HG02610 (cell line): ENCODE data around the gene CTNNA3.

Source experiments
- ATAC-seq: cut with Tn5 transposase; IDR thresholded peaks from one replicate; pipeline ENCODE4 v1.9.1; 2021; ENCODE audit warnings: mild to moderate bottlenecking, moderate library complexity; ENCODE audit not compliant: unreplicated experiment

The CTNNA3 gene

GRCh38 chr10:67666416-67667034 lies 29.5 kb downstream of the CTNNA3 start:
- no peak for ATAC-seq

GRCh38 chr10:67665491-67665890 lies 30.5 kb downstream of the CTNNA3 start:
- no peak for ATAC-seq

- no peak for ATAC-seq
Measured at GRCh38 chr10:67664942-67665341, 31.1 kb downstream of the CTNNA3 start.

GRCh38 chr10:67663449-67664087 lies 32.4 kb downstream of the CTNNA3 start:
- ATAC-seq, result no peak

DNA sequence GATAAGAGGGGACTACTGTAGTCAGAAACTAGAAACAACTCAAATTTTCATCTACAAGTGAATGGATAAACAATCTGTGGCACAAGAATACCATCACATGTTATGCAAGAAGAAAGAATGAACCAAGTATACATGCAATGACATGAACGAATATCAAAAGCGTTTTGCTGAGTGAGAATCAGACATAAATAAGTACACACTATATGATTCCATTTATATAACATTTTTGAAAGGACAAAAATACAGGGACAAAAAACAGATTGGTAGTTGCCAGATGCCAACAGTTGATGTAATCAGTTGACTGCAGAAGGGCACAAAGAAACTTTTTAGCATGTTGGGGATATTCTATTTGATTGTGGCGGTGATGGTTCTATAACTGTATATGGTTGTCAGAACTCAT lies 33.6 kb downstream of the CTNNA3 start:
- ATAC-seq, result no peak

DNA sequence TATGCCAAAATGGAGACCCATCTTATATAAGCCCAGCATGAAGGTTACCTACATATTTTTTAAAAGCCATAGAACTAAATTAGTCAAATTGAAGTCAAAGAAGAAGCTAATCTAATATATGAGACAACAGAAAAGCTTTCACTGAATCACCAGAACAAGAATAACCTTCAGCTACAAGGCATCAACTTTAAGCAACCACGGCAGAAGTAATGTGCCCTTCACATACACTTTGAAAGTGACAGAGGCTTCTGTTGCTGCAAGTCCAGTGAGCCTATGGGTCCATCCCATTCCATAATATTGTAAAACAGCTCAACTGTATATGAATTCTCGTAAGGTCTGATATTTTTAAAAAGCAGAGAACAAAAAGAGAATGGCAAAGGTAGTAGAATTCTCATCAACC lies 36.5 kb downstream of the CTNNA3 start:
- no peak for ATAC-seq

GRCh38 chr10:67657775-67658174 lies 38.2 kb downstream of the CTNNA3 start:
- no peak for ATAC-seq

- ATAC-seq, result no peak
Measured at GRCh38 chr10:67650558-67650957, 45.4 kb downstream of the CTNNA3 start.

- ATAC-seq, result no peak
Measured at GRCh38 chr10:67648613-67649229, 47.3 kb downstream of the CTNNA3 start.

DNA sequence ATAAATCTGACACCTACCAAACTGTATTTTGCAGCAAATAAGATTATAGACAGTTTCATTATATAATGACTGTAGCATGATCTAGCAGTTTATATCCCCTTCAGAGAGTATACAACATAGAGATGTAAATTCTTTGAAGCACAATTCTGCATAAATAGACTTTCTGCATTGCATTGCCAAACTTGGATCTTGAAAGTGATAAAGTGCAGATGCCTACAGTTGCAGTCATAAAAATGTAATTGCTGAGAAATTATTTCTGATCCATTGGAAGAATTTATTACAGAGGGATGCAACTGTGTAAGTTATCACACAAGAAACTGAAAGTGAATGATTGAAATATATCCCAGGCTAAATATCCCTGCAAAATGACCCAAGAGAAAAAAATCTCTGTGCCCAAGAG lies 65.1 kb downstream of the CTNNA3 start:
- ATAC-seq, result no peak

DNA sequence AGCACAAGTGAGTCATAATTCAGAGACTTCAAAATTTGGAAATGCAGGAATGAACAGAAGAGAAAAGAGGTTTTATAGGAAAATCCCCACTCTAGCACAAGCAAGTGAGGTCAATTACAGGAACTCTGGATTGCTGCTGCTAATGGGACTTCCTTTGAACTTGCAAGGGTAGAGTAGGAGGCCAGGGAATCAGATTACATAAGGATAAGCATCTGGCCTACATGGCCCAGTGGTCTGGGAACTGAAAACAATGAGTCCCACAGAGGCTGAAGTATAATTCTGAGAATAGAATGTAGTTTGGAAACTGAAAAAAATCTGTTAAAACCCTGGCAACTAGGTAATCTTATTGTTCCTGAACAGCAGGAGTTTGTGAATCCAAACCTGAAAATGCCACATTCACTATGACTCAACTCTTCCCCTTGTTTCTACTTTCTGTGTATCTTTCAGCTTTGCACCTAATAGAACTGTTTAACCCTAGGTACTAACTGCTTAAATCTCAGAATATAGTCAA lies 66.5 kb downstream of the CTNNA3 start:
- ATAC-seq, result no peak

DNA sequence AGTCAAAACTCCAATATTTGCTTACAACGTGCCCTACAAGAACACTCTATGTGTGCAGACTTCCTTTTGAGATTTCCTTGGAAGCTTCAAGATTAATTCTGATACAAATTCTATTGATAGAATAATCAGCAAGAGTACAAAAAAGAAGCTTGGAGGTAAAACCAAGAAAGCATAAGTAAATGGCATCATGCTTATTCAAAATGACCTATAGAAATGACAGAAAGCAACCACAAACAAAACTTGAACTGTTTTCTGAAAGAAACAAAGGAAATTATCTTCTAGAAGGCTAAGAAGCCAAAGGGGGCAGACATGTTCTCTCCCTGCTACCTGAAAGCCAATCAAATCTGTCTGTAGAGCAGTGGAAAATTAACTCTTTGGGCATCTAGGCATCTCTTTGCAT lies 73.0 kb downstream of the CTNNA3 start:
- no peak for ATAC-seq

DNA sequence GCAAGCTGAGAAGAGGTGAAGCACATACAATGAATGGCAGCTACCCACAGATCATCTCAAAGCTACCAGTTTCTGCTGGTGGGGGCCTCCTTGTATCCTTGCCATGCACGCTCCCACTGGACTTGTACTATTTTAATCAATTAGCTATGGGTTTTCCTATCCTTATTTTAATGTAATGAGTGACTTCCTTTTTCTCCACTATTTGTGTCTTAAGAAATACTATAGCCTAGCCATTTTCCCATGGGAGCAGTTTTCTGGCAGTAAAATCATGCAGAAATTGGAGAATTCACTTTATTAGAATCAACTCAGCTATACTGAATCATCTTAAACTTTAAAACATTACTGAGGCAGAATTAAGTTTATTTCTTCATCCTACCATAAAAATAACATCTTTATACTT lies 73.5 kb downstream of the CTNNA3 start:
- no peak for ATAC-seq

DNA sequence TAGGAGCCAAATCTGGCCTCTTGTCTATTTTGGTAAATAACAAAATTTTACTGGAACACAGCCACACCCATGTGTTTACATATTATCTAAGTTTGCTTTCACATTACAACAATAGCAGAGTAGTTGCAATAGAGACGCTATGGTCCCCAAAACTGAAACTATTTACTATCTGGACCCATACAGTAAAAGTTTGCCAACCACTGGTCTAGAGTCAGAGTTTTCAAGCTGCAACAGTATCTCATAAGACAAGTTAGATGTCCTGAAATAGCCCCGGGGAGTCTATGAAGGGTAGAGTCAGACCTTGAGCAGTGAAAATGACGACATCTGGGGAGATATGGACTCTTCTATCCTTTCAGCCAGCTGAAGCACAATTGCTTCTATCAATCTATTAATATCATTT lies 74.2 kb downstream of the CTNNA3 start:
- ATAC-seq, result no peak

GRCh38 chr10:67618116-67618515 lies 77.9 kb downstream of the CTNNA3 start:
- ATAC-seq, result no peak

DNA sequence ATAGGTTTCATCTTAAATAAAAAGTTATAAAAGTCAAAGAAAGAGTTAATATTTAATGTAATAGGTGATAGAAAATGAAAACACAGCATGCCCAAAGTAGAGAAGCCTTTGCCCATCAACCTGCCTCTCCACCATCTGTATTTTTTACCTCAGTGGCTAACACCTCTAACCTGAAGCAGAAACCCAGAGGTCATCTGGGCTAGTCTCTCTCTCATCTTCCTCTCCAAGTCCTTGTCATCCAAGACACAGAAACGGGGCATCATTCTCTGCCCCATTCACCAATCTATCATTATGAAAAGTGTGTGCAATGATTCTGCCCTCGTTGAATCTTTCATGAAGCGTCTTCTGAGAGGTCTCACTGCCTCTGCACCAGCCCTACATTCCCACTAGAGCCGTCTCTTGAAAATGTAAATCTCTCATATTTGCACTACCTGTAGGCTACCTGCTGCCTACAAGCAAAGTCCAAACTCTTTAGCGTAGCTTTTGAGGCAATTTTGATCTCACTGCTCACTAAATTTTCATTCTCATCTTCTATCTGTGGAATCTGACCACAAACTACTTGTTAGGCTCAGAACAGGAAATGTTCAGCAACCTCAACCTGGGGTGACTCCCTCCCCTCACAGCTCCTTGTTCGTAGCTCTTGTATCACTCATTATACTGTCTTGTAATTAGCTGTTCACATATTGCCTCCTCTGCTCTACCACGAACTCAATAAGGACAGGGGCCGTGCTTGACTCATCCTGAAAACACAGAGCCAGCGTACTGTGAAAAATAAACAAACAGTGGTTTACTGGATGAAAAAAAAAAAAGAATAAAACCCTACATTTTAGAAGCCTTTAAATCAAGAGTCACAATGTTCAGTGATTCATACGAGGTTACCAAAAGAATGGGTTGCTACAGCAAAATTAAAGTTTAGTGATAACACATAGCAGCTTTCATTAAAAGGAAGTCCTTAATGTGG lies 83.1 kb downstream of the CTNNA3 start:
- ATAC-seq, result peak; percentile 99

DNA sequence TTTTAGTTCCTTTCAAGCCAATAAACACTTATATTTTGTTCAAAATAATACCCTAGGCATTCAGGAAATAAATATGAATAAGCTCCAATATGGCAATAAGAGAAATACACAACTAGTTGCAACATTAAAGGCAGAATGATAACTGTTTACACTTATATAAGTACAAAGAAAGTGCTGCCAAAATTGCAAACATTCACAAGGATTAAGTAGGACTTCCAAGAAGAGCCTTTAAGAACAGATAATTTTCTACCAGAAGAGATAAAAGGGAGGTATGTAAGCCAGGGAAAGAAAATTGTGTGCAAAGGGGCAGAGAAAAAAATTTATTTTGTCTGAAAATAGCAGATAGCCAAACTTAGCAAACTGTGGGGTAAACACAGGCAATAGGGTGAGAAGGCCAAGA lies 83.8 kb downstream of the CTNNA3 start:
- ATAC-seq, result no peak

DNA sequence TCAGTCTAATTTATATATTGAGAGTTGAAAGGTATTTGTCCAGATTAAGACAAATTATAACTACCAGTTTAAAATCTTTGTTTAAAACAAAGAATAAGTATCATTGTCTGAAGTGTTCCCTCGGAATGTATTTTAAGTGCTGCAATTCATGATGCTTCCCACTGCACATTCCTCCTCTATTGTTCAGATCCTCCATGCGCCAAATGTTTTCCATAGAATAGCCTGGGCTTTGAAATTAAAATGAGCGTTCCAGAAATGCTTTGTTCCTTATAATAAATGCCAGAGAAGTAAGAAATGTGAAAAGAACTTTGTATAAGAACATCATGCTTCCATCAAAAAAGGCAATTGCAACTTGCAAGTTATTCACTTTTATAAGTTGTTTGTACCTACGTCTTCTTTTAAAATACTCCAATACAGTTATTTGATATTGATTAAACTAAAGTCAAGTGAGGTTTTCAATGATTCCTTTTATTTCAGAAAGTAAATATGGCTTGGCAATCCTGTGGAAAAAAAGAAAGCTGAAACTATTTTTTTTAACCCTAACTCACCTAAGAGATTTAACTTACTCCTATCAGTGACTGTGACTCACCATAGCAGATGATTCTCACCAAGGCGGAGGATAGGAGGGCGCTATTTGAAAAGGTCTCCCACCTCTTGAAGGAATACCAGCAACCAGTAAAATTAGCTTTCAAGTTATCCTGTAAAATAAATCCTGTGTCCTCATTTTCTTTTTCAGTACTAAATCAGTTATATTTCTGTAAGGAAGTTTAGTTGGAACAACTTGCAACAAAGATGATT lies 85.8 kb downstream of the CTNNA3 start:
- no peak for ATAC-seq

DNA sequence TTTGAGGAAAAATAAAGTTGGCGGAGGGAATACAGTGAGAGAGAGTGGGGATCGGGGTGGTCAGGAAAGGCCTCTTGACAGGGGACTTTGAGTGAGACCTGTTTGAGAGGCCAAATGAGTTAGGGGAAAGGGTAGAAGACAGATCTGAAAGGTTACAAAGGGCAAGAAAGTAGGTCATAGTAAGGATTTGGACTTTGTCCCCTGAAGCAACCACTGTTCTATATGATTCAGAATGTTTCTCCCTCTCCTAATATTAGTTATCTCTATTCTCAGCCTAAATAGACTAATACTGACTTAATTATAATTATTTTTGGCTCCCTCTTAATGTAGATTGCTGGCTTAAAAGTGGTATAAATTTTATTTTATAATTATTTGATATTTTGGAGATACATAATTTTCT lies 88.0 kb downstream of the CTNNA3 start:
- no peak for ATAC-seq

GRCh38 chr10:67607472-67607871 lies 88.5 kb downstream of the CTNNA3 start:
- no peak for ATAC-seq
